ENCODE results near the gene VPS50.
"Not testable (repeated sequence)": the region's sequence is repeated elsewhere in the genome, so short reads cannot be mapped to it uniquely, and the experiment has no call there.

VPS50 gene

DNA sequence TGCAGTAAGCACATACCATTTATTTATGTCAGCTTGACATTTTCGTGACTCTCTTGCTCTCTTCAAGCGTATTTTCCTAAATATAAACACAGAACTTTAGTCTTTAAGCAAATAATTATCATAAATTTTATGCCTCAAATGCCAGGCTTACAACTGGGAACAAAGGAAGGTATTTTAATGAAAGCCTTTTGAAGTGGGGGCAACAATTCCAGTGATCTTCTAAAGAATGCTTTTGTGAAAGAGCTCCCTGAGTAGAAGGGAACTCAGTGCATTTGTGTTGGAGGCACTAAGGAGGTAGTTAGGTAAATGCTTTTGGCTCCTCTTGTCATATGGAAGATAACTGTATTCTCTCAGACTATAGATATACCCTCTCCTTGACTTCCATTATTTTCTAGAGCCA is 104.9 kb downstream of the VPS50 start:
- peak; percentile 93 for DNase-seq

DNA sequence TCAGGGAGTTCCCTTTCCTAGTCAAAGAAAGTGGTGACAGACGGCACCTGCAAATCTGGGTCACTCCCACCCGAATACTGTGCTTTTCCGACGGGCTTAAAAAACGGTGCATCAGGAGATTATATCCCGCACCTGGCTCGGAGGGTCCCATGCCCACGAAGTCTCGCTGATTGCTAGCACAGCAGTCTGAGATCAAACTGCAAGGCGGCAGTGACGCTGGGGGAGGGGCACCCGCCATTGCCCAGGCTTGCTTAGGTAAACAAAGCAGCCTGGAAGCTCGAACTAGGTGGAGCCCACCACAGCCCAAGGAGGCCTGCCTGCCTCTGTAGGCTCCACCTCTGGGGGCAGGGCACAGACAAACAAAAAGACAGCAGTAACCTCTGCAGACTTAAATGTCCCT is 110.0 kb downstream of the VPS50 start:
- DNase-seq: not testable (repeated sequence)

DNA sequence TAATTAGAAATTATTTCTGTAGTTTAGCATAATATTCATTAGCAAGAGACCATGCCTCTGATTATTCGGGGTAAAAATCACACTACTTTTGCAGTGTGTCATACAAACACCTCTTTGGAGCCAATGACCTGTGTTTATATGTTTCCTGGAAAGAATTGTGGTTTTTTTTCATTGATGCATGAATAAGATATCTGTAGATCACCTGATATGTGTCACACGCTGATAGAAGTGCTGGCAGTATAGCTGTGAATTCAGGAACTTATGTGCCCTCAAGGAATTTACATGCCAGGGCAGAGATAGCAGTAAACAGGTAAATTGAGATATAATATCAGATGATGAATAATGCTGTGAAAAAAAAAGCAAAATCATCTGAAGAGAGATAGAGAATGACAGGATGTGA is 118.2 kb downstream of the VPS50 start:
- DNase-seq: no peak

DNA sequence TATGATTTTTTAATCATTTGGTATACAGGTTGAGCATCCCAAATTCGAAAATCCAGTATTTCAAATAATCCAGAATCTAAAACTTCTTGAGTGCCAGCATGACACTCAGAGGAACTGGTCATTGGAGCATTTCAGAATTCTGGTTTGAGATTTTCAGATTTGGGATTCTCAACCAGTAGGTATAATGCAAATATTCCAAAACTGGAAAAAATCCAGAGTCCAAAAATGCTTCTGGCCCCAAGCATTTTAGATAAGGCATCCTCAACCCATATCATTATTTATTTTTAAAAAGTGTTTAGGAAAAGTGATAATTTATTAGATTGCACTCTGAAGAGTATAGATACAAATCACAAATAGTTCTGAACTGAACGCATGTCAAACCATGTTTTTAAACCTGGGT is 120.7 kb downstream of the VPS50 start:
- DNase-seq: no peak

DNA sequence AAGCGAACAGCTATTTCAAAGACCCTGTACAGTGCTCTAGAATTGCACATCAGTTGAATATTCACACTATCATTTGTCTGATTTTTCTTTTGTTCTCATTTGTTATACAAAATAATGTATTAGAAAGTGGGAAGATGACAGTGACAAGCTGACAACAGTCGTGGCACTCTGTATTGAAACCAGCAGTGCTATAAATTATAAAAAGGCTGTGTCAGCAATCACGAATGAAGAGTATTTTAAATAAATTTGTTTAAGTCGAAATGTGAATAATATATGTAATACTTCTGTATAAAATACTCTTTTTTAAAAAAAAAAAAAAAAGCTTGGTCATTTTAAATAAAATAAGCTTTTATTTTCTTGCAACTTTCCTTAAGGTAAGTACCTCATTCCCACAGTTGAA is 122.6 kb downstream of the VPS50 start:
- no peak for DNase-seq

DNA sequence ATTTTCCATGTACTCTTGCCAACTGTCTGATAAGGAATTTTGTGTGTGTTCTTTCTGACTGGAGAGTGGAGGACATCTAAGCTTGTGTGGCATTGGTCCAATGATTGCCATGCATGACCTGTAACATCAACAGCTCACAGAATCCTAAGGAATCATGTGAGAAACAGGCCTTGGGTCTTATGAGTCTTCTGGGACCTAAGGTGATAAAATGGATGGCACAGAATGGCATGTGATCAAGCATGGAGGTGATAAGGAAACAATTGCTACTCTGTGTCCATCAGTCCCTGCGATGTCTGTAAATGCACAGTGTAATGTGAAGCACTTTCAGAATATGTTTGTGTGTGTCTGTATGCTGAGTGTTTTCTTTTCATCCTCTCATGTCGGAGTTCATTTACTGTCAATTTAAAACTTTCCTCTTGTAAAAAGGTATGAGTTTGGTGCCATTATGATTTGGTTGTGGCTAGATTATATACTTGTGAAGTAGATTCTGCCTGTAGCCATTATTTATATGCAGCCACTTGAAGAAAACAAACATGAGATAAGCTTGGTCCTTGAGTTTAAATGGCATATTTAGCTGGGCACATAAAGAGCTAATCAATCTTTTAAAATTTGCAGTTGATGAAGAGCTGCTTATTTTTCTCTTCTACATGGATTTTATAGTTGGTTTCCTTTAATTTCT is 127.5 kb downstream of the VPS50 start:
- DNase-seq: peak; percentile 17

DNA sequence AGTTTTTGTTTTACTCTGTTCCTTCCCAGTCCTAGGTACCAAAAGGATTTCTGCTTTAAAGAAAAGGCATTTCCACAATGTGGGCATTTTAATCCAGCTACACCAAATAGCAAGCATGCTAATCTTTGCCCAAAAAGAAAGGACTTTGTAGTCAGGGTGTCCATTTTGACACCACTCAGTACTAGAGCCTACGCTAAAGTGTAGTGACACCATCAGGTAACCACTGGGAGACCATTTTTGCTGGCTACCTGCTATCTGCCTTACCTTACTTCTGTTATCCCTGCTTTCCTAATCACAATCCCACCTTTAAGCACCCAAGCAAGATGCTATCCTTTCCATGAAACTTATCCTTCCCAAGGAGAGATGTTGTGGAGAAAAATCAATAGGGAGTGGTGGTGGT is 129.7 kb downstream of the VPS50 start:
- DNase-seq: no peak

DNA sequence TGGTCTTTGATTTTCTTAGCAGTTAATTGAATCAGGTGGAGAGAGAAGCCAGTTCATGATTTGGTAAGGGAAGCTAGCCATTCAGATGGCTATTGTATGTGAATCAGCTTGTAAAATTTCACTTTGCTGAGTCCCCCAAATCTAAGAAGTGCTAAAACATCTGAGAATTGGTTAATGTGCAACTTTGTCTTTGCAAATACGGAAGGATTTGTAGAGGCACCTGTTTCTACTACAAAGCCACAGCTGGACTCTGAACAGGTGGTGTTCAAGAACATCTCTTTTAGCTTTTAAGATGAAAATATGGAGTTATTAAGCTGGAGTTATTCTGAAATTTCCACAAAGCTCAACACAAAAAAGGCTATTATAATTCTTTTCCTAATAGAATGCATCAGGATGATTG is 132.6 kb downstream of the VPS50 start:
- DNase-seq: no peak

DNA sequence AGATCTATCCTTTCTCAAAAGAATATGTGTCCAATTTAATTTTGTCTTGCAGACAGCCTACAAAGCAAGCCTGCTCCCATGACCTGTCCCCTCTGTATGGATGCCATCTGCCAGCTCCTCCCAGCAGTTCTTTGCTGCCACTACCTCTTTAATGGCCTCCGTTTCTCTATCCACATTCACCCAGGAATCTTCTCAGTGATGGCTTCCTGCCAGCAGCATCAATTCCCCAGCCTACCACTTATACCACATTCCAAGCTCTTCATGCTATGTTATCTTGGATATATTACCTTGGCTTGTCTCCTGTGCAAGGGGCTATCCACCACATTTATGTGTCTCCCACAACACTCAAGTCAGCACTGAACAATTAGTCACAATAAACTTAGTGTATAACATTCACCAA is 133.2 kb downstream of the VPS50 start:
- DNase-seq: no peak

DNA sequence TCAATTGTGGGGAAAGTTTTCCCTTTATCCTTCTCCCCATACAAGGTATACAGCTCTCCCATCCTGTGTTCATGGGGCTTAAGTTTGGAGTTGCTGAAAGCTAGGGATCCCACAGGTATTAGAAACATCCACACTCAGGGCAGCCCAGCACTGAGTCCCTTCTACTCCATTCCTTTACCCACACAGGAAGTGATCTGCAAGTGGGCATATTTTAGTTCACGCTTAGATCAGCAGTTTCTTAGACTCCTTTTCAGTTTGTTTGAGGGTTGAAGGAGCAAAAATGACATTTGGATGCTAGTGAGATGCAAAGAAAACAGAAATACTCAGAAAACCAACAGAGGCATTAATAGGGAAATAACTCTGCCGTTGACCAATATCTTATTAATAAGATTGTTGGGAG is 134.7 kb downstream of the VPS50 start:
- no peak for DNase-seq

DNA sequence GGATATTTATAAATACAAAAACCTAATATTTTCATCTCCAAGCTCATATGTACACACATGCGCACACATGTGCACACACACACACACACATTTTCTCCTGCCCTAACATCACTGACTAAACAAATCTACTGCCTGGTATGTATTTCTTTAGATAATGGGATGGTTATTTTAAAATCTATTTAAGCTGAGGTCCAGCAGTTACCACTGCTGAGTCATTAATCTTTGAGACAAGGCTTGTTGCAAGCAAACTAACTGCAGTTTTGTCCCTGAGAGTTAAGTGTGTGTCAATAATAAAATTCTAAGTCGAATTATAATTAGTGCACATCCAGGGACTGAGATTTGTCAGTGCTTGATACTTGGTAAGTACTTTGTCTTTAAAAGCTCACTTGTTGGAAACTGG is 135.1 kb downstream of the VPS50 start:
- DNase-seq: no peak

DNA sequence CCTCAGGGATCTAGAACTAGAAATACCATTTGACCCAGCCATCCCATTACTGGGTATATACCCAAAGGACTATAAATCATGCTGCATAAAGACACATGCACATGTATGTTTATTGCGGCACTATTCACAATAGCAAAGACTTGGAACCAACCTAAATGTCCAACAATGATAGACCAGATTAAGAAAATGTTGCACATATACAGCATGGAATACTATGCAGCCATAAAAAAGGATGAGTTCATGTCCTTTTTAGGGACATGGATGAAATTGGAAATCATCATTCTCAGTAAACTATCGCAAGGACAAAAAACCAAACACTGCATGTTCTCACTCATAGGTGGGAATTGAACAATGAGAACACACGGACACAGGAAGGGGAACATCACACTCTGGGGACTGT is 138.8 kb downstream of the VPS50 start:
- DNase-seq: not testable (repeated sequence)

DNA sequence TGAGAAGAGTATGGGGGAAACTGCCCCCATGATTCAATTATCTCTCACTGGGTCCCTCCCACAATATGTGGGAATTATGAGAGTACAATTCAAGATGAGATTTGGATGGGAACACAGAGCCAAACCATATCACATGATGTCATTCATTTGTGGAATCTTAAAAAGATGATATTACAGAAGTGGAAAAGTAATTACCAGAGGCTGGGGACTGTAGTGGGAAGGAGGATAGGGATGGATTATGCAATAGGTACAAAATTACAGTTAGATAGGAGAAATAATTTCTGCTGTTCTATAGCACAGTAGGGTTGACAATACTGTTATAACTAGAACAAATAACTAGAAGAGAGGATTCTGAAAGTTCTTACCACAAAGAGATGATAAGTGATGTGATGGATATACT is 141.4 kb downstream of the VPS50 start:
- DNase-seq: no peak

DNA sequence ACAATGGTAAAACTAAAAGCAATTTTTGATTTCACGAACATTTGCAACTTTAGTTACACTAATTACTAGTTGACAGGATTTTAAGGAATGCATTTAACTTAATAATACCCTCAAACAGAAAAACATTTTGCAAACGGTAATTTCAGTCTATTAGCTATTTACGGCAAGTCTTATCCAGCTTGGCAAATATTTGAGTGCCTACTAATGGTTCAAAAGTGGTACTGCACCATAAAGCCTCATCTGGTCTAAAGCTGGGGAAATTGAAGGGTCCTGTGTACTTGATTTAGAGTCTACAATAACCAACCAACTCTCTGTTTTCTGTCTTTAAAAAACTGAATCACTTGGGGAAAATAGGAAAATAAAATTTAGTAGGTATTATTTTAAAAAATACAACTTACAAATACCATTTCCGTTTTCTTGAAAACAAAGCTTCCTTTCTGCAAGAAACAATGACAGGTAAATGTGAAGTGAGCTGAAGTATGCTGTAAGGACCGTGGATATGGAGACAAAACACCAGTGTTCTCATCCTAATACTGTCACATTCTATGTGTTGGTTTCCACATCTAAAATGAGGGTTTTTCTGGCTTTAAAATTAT is 142.3 kb downstream of the VPS50 start:
- DNase-seq: peak; percentile 47

DNA sequence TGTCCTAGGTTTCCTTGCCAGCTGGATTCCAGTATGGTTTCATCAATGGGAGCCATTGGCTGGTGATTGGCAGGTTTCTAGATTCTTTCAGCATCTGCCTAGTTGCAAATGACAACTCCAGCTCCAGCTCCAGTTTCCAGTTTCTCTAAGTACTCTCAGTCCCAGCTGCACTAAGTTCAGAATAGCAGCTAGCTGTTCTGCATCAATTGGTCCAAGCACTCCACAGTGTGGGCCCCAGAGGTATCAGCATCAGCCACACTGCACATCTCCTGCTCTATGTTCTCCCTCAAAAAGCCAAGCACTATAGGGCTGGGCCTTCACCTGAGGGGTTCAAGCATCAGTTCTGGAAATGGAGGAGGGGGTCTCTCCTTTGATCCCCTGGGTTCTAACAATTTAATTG is 143.4 kb downstream of the VPS50 start:
- no peak for DNase-seq

DNA sequence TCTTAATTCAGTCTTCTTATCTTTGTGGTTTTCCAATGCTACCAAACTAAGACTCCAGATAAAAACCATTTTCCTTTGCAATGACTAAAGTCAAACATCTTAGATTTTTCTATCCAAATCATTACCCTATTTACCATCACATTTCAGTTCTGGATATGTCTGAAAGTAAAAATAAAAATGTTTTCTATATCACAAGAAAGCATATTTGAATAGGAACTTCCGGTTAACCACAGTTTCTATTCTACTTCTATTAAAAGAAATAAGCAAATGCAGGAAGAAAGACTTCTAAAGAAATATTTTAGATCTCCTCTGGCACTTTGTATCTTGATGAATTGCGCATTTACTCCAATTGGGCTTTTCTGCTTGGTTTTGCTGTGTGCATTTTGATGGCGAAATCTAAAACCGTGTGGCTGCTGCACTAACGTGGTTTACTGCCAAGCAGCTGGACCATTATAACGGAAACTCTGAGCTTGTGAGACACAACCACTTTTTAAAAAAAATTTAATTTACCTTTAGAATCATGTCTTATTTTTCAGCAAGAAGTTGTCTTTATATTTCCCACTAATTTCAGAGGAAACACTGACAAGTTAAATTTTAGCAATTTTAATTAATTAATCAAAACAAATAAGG is 146.1 kb downstream of the VPS50 start:
- no peak for DNase-seq

DNA sequence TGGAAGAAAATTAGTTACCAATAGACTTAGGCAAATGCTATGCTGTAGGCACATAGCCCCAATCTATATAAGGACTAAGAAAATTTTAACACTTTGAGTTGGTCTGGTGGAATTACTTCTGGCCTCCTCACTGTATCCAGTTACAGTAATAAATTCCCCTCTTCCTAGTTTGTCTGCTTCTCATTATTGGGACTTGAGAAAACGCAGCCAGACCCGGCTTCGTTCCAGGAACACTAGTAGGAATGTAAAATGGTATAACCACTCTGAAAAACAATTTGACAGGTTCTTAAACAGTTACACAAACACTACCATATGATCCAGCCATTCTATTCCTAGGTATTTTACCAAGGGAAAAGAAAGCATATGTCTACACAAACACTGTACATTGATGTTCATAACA is 150.2 kb downstream of the VPS50 start:
- DNase-seq: no peak

DNA sequence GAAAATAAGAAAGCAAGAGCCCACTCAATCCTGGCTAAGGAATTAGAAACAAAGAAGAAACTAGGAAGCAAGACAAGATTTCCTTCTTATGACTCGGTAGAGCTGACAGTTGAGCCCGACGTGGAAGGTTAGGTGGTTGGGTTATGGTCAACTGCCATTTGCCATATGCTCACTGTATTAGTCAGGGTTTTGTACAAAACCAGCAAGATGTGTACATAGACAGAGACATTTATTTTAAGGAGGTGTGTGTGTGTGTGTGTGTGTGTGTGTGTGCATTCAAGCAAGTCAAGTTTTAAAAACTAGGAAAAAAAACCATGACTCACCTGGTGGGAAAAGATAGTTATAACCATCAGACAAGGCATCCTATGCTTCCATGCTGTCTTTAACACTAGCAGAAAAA is 158.5 kb downstream of the VPS50 start:
- DNase-seq: no peak

DNA sequence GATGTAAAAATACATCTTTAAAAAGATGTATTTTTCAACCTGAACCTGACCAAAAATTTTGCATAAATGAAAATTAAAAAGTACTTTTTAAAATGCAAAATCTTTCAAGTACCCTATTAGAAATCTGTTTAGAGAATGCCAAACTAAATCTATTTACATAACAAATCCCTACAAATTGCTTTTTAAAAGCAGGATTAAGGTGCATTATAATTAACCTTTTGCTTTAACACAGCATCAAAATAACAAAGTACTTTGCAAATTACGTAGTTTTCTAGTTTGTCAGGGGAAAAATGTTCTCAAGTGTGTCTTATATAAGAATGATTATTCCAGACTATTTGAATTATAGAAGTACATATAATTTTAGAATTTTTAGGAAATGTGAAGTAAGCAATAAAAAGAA is 160.8 kb downstream of the VPS50 start:
- DNase-seq: no peak

DNA sequence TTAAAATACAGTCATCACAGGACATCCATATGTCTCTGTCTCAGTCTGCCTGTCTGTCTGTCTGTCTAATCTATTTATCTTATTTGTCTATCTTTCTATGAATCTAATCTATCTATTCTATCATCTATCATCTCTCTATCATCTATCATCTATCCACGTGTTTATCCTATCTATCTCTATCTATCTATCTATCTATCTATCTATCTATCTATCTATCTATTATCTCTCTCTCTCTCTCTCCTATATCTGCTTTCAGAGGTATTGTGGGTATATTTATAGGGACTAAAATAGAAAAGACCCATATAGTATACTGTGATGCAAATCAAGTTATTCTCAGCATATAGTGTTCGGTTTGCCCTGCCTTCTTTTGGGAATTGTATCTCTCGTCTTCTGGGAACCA is 167.5 kb downstream of the VPS50 start:
- no peak for DNase-seq

DNA sequence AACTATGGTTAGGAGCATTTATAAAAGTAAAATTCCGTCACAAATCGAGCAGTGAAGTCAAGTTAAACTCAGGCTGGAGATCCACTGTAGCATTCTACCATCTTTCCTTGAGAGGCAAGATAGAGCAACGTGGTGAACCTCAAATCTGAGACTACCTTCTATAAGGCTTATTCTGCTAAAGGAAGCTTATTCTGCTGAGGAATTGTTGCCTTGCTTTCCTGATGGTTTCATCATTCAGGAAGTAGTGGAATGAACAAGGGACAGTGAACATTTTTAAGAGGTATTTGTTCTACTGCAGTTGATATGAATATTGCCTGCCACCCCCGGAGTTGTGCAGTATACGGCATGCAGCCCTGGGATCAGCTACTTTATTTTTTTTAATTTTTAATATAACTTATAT is 170.8 kb downstream of the VPS50 start:
- DNase-seq: no peak

DNA sequence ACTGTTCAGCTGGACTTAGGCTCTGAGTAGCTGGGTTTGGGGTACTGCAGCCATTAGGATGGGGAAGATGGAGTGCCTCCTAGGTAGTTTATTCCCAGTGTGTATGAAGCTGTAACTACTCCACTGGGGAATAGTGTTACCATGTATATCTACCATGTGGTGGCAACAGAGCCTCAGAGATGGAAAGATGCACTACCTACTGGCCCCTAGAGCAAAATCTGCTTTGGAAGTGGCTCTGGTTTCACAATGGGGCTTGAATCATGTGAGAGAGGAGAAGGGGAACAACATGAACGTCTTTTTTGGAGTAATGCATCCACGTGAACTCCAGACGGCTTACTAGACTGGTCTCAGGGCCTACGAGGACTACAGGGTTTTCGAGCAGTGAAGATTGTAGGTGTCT is 175.1 kb downstream of the VPS50 start:
- no peak for DNase-seq

DNA sequence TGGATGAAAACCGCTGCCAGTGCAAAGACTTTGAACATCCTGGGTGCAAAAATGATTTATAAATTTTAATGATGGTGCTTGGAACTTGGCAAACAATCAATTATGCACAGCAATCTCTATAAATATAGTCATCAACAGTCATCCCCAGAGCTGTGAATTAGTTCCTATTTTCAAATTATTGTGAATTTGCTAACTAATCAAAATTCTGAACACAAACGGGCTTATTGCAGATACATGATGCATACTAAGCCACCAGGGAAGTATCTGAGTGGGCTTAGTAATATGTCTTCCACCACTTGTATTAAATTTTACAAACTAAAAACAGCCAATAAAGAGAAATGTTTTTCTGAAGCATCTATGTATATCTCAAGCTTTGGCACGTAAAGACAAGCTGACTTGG is 177.2 kb downstream of the VPS50 start:
- DNase-seq: no peak

Data from NCI-H2227 treated with DMSO at 0.1 percent for 48 hours (cell line).